NK-92 treated with Interleukin-12 subunit alpha and Interleukin-12 subunit beta, amount 100 ng/mL, for 24 hours (cell line): ENCODE data around the gene PDE4B.

ENCODE experiments used
- DNase-seq: peaks from one replicate; lab custom pipeline; 2025; lab: John Stamatoyannopoulos, UW

Gene PDE4B

DNA sequence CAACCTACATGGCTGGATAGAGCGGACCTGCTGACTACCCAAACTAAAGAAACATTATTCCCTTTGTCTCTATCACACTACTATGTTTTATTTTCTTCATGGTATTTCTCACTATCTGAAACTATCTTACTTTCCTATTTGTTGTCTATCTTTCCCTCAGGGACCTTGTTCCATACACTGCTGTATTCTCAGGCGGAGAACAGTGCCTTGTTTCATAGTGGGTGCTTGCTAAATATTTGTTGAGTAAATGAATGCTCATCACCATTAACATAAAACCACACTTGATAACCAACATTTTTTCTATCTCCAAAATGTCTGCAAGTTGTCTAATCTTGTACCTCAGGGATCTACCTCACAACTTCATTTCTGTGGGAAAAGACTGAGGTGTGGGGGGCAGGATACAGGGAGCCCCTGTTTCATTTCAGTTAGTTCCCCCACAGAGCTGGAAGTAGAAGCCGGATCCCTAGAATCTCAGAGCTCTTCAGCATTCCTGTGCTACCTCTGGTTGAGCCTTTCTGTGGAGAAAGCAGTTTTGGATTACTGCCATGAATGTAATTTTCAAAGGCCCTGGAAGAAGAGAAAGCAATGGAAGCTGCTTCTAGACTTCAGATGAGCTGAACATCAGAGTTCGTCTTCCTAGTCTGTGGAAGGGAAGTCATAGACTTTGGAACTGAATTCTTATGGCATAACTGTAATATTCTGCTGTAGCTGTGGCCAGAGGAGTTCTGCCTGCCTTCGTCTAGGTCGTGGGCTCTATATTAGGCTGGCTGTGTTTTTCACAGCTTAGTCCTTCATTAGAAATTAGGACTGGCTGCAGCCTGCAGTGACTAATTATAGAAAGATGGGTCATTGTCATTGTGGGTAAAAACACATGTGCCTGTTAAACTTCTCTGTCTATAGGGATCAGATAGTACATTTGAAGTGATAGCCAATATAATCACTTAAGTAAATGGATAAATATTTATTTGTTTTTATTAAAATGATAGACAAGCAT lies 448.1 kb downstream of the PDE4B start:
- DNase-seq = no peak

DNA sequence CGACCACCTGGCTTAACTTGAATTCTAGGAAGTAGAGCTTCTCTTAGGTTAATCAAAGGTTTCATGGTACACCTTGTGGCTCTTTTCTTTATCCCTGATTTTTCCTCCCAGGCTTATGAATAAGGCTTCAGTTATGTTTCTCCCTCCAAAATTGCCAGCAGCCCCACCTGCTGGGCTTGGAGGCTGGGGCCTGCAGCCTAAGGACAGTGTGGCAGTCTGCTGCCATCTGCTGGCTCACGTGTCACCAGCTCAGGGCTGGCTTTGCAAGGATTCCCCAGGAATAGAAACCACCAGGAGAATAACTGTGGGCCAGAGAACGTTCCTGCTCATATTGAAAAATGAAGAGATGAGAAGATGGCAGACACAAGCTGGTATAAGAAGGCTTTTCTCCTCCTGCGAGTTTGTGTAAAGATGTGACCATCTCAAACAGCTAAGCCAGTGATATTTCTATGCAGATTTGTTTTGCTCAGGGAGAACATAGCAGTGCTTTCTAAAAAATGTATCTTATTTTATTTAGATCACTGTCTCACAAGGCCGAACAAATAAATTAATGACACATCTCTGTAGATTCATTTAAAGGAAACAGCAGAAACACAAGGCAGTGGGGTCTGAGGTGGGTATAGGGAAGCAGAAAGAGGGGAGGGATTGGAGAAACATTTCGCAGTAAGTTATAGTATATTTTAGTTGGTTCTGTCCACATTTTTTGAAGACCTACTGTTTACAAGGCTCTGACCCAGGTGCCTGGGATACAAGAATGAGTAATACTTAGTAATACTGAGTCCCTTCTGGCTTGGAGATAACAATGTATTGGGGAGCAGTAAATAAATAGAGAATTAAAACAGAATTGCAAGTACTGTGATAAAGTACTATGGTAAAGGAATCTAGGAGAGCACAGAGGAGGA lies 450.2 kb downstream of the PDE4B start:
- DNase-seq = peak; percentile 57

DNA sequence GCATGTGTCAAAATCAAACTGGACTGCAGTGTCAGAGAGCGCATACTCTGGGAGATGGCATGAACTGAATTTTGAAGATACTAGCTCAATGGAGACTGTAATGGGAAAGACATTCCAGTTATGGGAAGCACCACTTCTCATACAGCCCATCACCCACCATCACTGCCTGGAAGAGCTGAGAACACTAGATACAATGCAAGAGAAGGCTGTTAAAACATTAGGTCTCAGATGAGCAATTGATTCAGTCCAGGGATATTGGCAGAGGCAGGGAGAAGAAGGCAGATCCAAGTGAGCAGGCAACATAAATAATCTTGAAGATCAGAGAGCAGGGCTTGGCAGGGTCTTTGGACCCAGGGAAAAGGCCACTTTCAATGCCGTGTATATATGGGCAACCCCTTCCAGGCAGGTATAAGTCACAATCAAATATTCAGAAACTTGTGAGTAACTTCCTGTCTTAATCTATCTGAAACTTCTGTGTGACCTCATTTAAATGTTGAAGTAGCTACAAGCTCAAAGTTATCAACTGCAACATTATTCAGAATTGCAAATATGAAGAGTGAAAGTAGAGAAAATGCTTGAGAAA lies 450.9 kb downstream of the PDE4B start:
- no peak for DNase-seq

DNA sequence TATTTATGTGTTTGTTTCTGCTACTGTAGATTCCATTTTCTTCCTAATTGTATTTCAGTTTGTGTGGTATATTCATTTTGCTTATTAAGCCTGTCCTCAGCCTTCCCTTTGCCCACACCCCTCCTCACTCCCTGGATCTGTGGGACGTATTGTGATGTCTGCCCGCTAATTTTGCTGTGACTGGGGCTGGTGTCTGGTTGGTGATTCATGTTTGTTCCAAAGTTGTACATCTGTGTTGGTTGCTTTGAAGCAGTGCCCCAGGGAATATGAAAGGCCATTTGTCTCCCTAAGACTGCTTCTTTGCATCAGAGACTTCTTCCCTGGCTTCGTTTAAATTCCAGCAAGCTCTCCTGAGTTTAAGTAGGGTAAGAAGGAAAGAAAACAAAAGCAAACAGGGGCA lies 451.7 kb downstream of the PDE4B start:
- no peak for DNase-seq

DNA sequence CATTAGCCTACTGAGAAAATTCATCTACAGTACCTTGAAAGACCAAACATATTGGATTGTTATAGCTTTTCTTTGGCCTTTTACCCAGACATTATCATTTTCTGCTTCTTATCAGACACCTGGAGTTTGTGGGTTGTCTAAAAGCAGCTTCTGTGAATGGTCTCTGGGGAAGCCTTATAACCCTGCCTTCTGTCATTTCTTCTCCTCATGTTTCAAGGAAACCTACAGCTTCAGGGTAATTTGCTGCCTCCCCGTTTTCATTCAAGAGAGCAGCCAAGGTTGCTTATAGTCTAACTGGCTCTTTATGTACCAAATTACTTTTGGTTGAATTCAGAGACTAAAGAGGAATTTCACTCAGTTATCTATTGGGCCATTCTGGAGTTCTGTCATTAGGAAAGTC lies 453.0 kb downstream of the PDE4B start:
- no peak for DNase-seq

DNA sequence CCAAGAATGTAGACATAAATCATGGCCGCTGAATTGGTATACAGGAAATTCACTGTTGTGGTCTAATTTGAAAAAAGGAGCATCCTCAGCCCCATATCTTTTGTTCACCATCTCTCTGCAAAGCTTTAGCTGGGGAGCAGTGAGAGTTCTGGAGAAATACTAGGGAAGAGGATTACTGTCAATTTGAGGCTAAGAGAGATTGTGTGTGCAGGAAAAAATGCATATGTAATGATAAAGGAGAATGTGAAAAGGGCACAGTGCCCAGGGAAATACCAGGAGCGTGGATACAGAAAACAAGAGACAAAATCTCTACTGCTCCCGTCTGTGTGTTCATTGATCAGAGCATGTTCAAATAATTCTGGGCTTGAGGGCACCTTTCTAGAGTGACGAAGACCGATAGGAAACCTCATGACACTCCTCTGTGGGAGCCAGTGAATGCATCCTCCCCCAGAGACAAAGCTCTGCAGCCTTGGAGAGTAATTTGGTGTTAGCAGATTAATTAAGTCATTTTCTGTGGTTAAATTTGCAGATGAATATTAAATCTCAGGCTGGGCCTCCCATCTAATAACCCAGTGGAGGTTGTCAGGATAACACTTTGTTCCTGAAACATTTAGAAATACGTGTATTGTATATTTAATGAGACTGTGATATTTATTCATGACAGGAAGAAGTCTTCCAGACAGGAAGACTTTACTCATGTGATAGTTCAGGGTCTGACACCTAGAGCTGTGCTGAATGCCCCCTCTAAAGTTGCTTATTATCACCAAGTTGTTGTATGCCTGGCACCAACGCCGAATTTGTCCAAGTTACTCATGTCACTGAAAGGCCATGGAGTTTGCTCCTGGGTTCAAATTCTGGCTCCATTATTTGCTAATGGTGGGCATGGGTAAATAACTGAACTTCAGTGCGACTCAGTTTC lies 453.9 kb downstream of the PDE4B start:
- no peak for DNase-seq

DNA sequence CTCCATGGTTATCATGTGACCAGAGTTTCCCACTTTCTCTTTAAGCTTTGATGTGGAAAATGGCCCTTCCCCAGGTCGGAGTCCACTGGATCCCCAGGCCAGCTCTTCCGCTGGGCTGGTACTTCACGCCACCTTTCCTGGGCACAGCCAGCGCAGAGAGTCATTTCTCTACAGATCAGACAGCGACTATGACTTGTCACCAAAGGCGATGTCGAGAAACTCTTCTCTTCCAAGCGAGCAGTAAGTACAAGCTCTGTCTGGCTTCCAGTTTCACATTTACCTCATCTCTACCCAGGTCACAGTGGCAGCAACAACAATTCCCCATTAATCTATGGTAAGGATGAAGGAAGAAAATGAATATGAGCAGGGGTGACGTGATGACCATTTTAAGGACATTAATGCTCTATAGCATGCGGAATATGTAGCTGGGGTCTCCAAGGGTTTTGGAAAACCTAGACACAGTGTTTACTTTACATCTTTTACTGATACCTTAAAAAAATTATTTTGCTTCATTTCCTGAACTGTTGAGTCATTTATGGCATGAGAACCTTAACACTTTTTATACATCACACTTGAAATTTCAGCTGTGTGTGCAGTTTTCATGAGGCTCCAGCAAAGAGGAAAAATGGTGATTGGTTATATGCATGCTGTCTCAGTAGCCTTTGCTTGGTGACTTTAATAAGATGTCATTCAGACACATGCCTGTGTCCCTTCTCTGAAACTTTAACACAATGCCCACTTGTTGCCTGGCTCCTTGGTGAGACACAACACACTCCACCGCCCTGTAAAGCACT lies 454.9 kb downstream of the PDE4B start:
- no peak for DNase-seq

DNA sequence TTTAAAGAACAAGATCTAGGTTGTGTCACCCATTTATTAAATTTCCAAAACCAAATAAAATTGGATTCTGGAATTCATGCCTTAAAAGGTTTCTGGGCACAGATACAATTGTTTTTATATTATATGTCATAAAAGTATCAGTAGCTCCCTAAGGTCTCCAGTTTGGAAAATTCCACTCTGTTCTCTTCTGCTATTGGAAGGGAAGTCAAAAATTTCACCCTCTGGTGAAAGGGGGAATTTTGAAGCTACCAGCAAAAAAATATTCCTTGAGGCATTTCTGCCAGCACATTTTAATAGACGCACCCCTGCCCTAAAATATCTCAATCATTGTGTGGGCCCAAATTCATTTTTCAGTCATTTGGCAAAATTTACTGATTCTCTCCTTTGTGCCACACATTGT lies 455.6 kb downstream of the PDE4B start:
- no peak for DNase-seq

DNA sequence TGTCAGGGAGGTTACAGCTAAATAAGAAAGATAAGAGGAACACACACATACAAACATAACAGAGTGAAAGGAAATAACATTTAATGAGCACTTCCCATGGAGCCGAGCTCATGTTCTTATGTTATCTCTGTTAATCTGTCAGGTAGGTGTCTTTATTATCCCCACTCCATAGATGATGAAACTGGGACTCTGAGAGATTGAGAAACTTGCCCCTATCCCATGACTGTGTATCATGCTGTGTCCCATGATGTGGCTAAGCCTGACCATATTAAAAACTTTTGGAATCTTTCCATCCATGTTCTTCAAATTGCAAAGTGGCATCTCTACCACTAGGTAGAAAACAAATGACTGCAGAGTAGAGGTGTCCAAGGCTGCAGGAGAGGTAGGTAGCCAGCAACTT lies 456.1 kb downstream of the PDE4B start:
- no peak for DNase-seq

DNA sequence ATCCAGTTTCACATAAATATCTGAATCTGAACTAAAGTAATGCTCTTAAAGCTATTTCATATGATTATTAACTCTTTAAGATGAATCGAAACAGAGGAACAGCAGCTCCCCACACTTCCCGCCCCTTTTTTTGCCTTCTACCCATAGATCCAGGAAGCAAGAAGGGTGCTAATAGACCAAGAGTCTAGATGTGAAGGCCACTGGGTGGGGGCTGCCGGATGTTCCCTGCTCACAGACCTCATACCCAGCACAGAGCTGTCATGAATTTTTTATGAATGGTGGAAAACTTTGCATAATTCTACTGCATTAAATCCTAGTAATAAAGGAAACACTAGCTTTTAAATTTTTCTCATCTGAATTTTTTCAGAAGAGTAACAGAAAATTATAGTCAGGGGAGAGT lies 457.4 kb downstream of the PDE4B start:
- DNase-seq = no peak

DNA sequence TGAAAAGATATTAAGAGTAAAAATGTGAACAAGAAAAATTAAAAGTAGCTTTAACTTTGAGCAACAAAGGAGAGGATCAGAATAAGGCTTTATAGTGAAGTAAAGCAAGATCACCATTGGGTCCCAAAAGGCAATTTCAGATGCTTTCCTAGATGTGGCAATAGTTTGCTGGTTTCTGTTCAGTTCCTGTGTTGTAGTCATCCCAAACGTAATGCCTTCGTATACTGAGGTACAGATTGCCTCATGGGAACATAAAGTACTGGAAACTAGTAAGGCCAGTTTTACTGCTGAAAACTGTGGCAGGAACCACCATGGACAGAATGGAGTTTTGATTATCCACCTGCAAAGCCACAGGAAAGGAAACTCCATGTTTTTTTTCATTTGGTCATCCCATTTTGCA lies 457.8 kb downstream of the PDE4B start:
- DNase-seq = no peak

DNA sequence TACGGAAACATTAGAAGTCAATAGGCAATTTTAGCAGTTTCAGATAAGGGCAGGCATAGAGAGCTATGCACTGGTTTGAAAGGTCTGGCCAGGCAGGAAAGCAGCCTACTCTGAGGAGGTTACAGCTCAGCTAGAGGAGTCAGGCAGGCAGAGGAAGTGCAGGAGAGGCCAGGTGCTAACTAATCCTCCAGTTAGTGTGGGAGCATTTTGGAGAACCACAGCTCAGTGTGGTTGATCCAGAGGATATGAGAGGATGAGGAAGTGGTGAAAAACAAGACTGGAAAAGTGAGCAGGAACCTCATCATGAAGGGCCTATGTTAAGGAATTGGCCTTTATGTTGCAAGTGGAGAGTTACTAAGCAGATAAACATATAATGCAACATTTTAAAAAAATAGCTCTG lies 458.9 kb downstream of the PDE4B start:
- DNase-seq = no peak

DNA sequence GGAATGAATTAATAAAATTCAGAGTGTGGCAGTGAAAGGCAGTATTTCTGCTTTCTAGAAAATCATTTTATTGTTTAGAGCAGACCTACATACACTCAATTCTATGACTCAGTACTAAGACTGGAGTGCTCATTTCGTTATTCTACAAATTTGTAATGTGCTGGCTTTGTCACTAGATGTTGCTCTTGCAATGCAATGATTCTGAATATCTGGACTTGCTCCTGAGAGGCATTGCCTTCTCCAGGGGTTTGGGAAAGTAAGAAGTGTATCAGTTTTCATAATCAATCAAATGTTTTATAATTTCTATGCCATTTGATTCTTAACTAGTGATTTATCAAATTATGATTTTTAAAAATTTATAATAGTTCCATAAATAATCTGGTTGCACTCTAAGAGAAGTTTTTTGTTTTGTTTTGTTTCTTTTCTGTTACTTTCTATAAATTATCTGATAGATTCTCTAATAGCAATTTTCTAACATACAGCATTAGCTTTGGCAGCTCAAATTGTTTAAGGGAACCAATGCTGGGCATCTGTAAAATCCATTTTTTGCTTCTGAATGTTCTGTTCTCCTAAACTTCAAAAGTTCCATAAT lies 460.7 kb downstream of the PDE4B start:
- no peak for DNase-seq

DNA sequence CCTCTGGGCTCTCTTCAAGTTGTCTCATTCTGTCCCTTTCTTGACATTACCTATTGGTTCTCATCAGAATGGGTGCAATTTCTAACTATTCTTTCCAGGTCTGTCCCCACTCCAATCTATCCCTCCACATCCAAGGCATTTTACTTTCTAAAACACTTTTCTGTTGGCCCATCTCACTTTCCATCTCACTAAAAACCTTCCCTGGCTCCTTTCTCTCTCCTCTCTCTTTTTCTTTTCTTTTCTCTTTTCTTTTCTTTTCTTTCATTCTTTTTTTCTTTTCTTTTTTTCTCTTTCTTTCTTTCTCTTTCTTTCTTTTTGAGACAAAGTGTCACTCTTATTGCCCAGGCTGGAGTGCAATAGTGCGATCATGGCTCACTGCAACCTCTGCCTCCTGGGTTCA lies 462.1 kb downstream of the PDE4B start:
- no peak for DNase-seq

DNA sequence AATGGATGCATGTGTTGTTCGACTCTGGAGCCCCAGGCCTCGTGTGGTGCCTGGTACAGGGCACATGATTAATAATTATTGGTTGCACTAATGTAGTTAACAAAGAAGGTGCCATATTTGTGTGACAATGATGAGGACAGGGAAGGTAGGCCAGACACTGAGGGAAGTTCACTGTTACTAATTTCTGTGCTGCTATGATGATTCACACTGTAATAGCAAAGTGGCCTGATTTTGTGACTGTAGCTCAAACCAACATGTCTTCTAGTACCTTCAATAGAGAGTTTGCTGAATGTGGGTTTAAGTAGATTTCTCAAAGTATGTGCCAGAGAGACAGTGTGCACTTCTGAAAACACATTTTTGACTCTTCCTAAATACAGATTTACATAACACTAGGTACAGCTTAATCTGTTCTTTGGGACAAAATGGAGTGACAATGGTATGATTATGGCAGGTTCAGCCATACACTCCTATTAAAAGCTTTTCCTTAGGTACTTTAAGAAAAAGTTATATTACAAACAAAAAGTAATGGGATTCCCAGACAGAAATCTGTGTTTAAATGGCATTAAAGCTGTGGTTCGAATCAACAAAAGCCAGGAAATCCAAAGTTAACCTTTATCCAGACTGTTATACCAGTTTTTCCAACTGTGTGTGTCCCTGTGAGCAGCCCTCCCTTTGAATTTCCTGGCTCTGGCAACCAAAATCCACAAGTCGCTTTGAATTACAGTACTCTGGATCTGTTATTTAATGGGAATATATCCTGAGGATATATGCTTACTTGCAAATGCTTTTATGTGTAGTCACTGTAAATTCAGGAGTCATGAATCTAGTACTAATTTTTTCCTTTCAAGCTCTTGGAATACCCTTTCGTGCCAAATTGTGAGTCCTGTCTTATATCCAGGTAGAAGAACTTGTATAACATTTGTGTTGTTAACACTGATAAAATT lies 464.2 kb downstream of the PDE4B start:
- no peak for DNase-seq

DNA sequence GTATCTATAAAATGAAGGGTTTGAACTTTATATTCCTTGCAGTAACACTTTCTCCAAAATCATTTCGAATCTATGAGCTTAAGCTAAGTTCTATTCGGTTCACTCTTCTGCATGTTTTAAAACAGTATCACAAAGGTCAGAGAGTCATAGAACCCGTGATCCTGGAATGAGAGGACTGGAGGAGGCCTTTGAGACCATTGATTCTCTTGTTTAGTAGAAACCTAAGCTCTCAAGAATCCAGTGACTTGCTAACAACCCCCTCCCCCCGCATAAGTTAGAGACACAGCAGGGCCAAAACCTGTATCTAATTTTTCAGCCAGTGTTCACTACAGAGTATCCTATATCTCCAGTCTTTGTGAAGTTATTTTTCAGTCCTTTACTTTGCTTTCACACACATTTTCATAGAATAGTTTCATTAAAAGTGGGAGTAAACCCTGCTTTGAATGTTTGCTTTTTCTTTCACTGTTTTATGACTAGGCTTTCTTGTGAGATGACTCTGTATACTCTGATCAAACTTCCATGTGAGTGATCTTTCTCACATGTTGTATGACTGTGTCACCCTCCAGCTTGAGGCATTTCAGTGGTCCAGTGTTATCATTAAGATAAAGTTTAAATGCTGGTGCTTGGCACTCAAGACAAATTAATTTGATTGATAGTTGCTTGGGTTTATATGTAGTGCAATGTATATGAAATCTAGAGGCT lies 465.9 kb downstream of the PDE4B start:
- no peak for DNase-seq

DNA sequence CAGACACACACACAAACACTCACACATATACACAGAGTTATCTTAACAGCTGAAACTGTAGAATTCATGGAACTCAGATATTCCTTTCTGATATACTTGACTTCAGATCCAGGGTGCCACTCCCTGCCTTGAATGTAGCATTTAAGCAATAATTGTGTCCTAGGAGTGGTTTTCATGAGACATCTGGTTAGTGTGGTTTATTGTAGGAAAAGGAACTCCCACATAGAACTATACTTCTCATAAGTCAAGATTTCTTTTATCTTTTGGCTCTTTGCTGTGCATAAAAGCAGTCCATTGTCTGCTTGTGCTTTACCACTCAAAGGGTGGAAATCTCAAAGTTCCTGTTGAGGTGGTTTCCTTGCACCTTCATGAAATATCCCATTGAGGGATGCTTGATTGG lies 468.7 kb downstream of the PDE4B start:
- no peak for DNase-seq

DNA sequence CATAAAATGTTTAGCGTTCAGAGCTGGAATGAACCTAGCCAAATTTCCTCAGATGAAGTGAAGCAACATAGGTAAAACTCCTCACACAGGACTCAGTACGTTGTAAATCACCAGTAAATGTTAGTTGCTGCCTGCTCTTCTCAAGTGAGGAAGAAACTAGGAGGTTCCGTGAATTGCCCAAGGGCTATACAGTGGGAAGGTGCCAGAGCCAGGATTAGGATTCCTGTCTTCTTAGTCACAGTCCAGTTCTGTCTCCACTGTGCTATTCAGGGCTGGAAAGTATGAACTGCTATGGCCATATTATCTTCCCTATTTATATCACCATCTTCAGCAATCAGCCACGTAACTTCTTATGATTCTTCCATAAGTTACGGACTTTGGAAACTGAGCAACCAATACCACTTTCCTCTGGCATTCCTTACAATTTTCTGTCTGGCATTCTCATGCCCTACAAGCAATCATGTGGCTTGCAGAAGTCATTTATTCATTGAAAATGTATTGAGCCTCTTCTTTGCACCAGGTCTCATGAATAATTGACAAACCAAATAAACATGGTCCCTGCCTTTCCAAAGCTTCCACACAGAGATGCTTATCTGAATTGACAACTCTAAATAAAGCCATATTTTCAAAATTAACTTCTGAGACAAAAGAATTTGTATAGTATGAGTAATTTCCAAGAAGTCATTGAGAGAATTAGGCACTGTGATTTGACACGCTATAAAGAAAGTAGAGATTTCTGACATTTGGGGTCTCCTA lies 469.7 kb downstream of the PDE4B start:
- DNase-seq = no peak
